Measurements from ENCODE around the gene ADGRV1. TPM values are rescaled to one million over a fixed set of nuclear protein-coding genes. Genes with fewer than 3 reads are reported as not detected.
"Not testable (repeated sequence)": the region's sequence is repeated elsewhere in the genome, so short reads cannot be mapped to it uniquely, and the experiment has no call there.

ADGRV1 gene
- total RNA-seq, 1 donor from 2014 or later = 0.69 TPM

DNA sequence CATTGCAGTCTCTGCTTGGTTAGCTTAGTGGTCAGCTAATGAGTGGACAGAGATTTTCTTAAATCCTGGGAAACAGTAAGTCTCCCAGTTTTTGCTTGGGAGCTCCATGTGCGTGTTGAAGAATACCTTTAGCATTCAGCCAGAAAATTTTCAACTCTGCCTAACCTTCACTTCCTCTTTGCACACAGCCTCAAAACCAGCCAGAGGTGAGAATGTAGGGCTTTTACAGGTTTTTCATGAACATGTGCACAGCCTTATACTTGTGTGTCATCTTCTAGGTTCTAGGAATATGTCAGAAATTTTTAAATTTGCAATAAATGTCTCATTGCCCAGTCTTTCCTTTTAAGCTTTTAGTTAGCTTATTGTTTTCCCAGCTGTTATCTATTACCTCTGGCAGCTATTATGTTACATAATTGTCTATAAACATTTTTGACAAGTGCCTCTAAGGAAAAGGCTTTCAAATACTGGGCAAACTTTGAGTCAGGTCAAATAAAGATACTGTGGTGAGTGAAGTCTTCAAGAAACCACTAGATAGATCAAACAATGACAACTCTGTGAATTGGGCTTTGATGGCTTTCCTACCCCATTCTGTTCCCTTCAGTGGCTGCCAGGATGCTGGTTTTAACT is 12.7 kb downstream of the ADGRV1 start:
- no peak for DNase-seq (ENCODE audit: low read depth)
- TF ChIP-seq, protein P1, sequence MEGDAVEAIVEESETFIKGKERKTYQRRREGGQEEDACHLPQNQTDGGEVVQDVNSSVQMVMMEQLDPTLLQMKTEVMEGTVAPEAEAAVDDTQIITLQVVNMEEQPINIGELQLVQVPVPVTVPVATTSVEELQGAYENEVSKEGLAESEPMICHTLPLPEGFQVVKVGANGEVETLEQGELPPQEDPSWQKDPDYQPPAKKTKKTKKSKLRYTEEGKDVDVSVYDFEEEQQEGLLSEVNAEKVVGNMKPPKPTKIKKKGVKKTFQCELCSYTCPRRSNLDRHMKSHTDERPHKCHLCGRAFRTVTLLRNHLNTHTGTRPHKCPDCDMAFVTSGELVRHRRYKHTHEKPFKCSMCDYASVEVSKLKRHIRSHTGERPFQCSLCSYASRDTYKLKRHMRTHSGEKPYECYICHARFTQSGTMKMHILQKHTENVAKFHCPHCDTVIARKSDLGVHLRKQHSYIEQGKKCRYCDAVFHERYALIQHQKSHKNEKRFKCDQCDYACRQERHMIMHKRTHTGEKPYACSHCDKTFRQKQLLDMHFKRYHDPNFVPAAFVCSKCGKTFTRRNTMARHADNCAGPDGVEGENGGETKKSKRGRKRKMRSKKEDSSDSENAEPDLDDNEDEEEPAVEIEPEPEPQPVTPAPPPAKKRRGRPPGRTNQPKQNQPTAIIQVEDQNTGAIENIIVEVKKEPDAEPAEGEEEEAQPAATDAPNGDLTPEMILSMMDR (conservative IDR thresholded peaks at IDR 0.05; ENCODE audit: low read depth, low read length) = no peak
- H3K4me3 ChIP-seq (ENCODE audit: low read depth, low read length) = no peak overlapping the region

DNA sequence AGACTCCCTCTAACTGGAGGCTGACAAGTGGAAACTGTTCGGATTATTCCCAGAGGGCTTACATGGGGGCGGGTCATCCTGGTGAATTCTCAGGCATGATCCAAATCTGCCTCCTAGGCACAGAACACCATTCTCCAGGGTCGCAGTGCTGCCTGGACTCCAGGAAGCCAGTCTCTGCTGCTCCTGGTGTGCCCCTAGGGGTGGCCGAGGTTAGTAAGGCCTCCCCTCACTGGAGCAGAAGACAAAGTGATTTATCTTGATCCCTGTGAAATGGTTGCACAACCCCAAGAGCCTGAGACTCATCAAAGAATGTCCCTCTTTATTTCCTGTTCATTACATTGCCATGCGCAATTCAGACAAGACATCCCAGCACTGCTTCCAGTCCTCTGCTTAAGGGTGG is 17.1 kb downstream of the ADGRV1 start:
- no peak for DNase-seq (ENCODE audit: low read depth)
- TF ChIP-seq, protein P1 (conservative IDR thresholded peaks at IDR 0.05; ENCODE audit: low read depth, low read length) = no peak
- H3K4me3 ChIP-seq (ENCODE audit: low read depth, low read length) = no peak overlapping the region

DNA sequence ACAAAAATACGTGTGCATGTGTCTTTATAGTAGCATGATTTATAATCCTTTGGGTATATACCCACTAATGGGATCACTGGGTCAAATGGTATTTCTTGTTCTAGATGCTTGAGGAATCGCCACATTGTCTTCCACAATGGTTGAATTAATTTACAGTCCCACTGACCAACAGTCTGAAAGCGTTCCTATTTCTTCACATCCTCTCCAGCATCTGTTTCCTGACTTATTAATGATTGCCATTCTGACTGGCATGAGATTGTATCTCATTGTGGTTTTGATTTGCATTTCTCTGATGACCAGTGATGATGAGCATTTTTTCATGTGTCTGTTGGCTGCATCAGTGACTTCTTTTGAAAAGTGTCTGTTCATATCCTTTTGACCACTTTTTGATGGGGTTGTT is 18.0 kb downstream of the ADGRV1 start:
- DNase-seq (ENCODE audit: low read depth); H3K4me3 ChIP-seq (ENCODE audit: low read depth, low read length): not testable (repeated sequence)

DNA sequence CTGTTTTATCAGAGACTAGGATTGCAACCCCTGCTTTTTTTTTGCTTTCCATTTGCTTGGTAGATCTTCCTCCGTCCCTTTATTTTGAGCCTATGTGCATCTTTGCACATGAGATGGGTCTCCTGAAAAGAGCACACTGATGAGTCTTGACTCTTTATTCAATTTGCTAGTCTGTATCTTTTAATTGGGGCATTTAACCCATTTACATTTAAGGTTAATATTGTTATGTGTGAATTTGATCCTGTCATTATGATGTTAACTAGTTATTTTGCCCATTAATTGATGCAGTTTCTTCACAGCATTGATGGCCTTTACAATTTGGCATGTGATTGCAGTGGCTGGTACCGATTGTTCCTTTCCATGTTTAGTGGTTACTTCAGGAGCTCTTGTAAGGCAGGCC is 21.3 kb downstream of the ADGRV1 start:
- DNase-seq (ENCODE audit: low read depth); H3K4me3 ChIP-seq (ENCODE audit: low read depth, low read length): not testable (repeated sequence)

DNA sequence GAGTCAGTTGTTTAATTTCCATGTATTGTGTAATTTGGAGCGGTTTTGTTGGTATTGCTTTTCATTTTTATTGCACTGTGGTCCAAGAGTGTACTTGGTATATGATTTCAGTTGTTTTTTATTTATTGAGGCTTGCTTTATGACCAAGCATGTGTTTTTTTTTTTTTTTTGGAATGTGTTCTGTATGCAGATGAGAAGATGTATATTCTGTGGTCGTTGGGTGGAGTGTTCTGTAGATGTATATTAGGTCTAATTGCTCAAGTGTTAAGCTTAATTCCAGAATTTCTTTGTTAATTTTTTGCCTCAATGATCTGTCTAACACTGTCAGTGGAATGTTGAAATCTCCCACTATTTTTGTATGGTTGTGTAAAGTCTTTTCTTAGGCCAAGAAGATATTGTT is 23.4 kb downstream of the ADGRV1 start:
- no peak for DNase-seq (ENCODE audit: low read depth)
- no peak overlapping the region for H3K4me3 ChIP-seq (ENCODE audit: low read depth, low read length)
- TF ChIP-seq, protein P1 (conservative IDR thresholded peaks at IDR 0.05; ENCODE audit: low read depth, low read length) = no peak

DNA sequence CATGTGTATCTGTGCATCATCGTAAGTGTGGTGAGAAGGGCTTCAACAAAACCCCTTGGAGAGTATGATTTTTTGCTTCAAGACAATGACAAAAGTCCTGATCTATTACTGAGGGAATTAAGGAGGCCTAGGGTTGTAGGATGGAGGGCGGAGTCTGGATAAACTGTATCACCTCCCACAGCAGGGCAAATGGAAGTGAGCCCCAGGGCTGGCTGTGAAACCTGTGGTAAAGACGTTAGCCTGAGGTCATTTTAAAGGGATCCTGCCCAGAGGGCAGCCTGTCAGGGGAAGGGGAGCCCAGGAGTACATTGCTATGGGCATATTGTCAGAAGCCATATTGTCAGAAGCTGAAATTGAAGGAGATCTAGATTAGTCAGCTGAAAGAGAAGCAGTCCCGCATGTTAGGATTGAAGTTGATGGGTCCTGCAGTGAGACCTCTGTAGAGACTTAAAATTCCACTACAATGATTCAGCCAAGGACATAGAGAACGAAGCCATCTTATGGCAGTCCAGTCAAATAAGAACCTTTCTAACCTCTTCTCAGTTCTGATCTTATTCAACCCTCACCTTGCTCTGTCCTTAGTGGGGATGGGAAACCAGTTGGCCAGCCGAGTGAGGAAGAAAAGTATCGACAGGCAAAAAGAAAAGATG is 26.9 kb downstream of the ADGRV1 start:
- no peak overlapping the region for H3K4me3 ChIP-seq (ENCODE audit: low read depth, low read length)
- TF ChIP-seq, protein P1 (conservative IDR thresholded peaks at IDR 0.05; ENCODE audit: low read depth, low read length) = no peak
- DNase-seq (ENCODE audit: low read depth) = no peak

DNA sequence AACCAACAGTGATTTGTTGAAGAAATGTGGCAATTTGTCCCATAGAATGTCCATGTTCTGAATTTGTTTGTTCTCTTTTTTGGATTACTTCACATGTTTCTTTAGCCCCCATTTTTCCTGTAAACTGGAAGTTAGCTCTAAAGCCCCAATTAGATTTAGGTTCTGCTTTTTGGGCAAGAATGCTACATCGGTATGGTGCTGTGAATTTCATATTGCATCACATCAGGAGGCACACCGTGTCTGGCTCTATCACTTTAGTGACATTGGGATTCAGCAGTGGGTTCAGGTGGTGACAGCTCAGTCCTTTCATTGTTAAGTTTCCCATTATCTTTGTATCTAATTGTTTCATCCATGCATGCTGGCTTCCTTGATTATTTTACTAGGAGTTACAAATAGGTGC is 27.9 kb downstream of the ADGRV1 start:
- no peak overlapping the region for H3K4me3 ChIP-seq (ENCODE audit: low read depth, low read length)
- DNase-seq (ENCODE audit: low read depth) = no peak
- TF ChIP-seq, protein P1 (conservative IDR thresholded peaks at IDR 0.05; ENCODE audit: low read depth, low read length) = no peak

DNA sequence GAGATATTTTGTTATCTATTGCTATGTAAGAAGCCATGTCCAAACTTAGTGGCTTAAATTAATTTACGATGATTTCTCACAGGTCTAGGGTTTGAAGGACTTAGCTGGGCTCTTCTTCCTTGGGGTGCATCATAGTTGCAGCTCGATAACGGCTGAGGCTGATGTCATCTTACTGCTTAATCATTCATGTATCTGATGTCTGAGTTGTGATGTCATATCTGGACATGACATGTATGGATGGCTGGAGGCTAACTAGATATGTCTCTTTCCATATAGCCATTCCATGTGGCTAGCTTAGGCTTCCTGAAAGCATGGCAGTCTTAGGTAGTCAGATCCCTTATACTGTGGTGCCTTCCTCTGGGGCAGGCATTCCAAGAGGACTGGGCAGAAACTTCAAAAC is 31.6 kb downstream of the ADGRV1 start:
- H3K4me3 ChIP-seq (ENCODE audit: low read depth, low read length) = no peak overlapping the region
- TF ChIP-seq, protein P1 (conservative IDR thresholded peaks at IDR 0.05; ENCODE audit: low read depth, low read length) = no peak
- DNase-seq (ENCODE audit: low read depth) = no peak

DNA sequence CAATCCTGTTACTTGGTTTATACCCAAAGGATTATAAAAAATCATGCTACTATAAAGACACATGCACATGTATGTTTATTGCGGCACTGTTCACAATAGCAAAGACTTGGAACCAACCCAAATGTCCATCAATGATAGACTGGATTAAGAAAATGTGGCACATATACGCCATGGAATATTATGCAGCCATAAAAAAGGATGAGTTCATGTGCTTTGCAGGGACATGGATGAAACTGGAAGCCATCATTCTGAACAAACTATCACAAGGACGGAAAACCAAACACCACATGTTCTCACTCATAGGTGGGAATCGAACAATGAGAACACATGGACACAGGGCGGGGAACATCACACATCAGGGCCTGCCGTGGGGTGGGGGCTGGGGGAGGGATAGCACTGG is 34.5 kb downstream of the ADGRV1 start:
- H3K4me3 ChIP-seq (ENCODE audit: low read depth, low read length); DNase-seq (ENCODE audit: low read depth): not testable (repeated sequence)

DNA sequence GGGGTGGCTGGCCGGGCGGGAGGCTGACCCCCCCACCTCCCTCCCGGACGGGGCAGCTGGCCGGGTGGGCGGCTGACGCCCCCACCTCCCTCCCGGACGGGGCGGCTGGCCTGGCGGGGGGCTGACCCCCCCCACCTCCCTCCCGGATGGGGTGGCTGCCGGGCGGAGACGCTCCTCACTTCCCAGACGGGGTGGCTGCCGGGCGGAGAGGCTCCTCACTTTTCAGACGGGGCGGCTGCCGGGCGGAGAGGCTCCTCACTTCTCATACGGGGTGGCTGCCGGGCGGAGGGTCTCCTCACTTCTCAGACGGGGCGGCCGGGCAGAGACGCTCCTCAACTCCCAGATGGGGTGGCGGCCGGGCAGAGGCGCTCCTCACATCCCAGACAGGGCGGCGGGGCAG is 37.2 kb downstream of the ADGRV1 start:
- H3K4me3 ChIP-seq (ENCODE audit: low read depth, low read length); DNase-seq (ENCODE audit: low read depth): not testable (repeated sequence)
